Activated T-cell treated with anti-CD3 and anti-CD28 coated beads for 24 hours (primary cell): Measurements from ENCODE around the gene SSX2.
"Not testable (repeated sequence)": the region's sequence is repeated elsewhere in the genome, so short reads cannot be mapped to it uniquely, and the experiment has no call there.

ENCODE experiments used
- DNase-seq: peaks from one replicate; pipeline ENCODE4 v3.0.0-alpha.2; 2020; ENCODE audit warnings: low read depth

Gene SSX2, protein sequence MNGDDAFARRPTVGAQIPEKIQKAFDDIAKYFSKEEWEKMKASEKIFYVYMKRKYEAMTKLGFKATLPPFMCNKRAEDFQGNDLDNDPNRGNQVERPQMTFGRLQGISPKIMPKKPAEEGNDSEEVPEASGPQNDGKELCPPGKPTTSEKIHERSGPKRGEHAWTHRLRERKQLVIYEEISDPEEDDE

DNA sequence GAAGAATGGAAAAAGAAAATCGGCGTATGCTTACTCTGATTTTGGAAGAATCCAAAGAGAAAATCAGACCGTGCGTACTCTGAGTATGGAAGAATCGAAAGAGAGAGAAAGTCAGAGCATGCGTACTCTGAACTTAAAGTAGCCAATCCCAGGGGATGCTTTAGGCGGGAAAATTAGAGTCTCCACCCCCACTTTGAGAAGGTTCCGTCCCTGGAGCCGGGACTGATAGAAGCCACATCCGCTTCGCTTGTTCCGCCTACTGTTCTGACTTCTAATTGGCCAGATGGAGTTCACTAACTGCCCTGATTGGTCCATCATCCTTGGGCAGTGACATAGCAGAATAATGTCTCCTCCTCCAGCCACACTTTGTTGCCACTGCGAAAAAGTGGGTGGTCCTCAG lies at the start of gene SSX2:
TSS of gene SSX2 (minus strand) at position 101 of the 400 bp plus-strand sequence. CDS start 1,429 bp downstream, outside the sequence.
- not testable (repeated sequence) for DNase-seq

DNA sequence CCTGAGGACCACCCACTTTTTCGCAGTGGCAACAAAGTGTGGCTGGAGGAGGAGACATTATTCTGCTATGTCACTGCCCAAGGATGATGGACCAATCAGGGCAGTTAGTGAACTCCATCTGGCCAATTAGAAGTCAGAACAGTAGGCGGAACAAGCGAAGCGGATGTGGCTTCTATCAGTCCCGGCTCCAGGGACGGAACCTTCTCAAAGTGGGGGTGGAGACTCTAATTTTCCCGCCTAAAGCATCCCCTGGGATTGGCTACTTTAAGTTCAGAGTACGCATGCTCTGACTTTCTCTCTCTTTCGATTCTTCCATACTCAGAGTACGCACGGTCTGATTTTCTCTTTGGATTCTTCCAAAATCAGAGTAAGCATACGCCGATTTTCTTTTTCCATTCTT lies 44.0 kb upstream of the SSX2 start, which contains the start of gene SSX2B:
TSS of gene SSX2B (plus strand) at position 301 of the 400 bp plus-strand sequence. CDS start 1,429 bp downstream, outside the sequence.
- DNase-seq, result not testable (repeated sequence)

DNA sequence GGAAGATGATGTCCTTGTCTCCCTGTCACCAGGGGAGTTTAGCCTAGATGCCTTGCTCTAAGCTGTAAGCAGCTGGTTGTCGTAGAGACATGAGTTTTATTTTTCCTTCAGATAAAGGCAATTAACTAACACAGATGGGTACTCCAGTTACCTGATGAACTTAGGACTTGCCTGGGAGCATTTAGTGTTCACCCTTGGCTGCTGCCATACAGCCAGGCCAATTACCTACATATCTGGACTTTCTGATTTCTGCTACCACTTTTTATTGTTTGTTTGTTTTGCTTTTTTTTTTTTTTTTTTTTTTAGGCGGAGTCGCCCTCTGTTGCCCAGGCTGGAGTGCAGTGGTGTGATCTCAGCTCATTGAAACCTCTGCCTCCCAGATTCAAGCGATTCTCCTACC lies 14.9 kb downstream of the SSX2 start:
- not testable (repeated sequence) for DNase-seq

DNA sequence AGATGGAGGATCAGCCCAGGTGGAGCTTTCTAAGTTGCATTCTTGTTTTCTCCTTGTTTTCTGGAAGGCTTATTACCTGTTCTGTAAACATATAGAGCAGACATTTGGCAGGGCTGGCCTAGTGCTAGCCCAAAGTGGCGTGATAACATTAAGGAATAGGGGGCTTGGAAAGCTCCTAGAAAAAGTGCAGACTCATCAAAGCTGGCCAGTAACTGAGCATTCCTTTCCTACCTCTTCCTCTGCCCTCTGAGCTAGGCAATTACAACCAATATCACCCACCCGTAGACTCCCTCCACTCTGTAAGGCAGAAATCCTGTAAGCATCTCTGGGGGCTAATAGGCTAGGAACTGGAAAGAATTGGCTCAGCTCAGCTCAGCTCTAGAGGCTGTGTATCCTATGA lies 44.8 kb downstream of the SSX2 start:
- DNase-seq, result not testable (repeated sequence)

DNA sequence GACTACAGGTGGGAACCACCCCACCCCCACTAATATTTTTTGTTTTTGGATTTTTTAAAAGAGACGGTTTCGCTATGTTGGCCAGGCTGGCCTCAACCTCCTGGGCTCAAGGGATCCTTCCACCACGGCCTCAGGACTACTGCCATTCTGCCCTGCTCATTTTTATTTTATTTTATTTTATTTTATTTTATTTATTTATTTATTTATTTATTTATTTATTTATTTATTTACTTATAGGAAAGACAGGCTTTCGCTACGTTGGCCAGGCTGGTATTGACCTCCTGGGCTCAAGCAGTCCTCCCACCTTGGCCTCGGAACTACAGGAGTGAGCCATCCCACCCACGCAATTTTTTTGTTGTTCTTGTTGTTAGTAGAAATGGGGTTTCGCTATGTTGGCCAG lies 51.5 kb downstream of the SSX2 start:
- DNase-seq, result not testable (repeated sequence)

DNA sequence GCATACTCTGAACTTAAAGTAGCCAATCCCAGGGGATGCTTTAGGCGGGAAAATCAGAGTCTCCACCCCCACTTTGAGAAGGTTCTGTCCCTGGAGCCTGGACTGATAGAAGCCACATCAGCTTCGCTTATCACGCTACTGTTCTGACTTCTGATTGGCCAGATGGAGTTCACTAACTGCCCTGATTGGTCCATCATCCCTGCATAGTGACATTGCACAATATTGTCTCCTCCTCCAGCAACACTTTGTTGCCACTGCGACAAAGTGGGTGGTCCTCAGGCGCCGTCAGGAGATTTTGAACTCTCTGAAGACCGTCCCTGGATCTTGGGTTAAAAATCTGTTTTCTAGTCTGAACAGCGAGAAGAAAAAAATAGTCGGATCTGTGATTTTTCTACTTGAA lies 52.2 kb downstream of the SSX2 start, which contains the start of gene SSX7:
TSS of gene SSX7 (minus strand) at position 101 of the 400 bp plus-strand sequence. CDS start 1,428 bp downstream, outside the sequence.
- DNase-seq, result not testable (repeated sequence)

DNA sequence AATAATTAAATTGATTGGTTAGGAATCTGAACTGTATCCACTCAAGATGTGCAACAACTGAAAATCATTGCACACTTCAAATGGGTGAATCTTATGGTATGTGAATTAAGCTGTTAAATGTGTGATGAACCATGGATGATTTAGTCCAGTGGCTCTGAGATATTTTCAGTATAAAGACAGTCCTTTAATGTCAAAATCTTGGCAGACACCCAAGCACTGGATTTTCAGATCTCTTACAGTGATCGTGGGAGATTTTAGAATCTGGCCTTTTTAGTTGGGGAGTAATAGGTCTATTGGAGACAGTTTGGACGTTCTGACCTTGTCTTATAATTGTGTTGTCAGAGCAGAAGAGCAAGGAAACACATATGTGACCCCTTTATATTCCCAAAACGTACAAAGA lies 56.3 kb downstream of the SSX2 start:
- not testable (repeated sequence) for DNase-seq

DNA sequence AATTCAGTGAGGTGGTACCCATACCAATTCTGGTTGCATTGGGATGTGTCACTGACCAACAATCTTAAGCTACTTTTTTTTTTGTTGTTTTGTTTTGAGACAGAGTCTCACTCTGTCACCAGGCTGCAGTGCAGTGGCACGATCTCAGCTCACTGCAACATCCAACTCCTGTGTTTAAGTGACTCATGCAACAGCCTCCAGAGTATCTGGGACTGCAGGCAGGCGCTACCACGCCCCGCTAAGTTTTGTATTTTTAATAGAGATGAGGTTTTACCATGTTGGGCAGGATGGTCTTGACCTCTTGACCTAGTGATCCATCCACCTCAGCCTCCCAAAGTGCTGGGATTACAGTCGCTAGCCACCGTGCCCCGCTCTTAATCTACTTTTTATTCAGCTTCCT lies 58.0 kb downstream of the SSX2 start:
- not testable (repeated sequence) for DNase-seq
